A673 (cell line): Measurements from ENCODE around the gene APLN. TPM values are rescaled to one million over a fixed set of nuclear protein-coding genes. Genes with fewer than 3 reads are reported as not detected.

Source experiments
- BruUV-seq: library from RNA; stranded (reverse); fragments of 400-500 nt; replicated peaks from 2 replicates; lab custom pipeline; 2021; lab: Mats Ljungman, UMichigan
- CTCF ChIA-PET: fragments of 300-600 bp; sonication (Branson Sonifier 250); formaldehyde crosslinking; loops from one replicate; lab custom pipeline; 2022; ENCODE audit warnings: antibody characterized with exemption; lab: Charles Lee
- POLR2A ChIA-PET: fragments of 300-600 bp; sonication (Branson Sonifier 250); formaldehyde crosslinking; loops from one replicate; lab custom pipeline; 2022; ENCODE audit warnings: antibody characterized with exemption; ENCODE audit not compliant: low non-redundant PET; lab: Charles Lee
- DNase-seq: peaks from one replicate; pipeline ENCODE4 v3.0.0-alpha.2; 2015; ENCODE audit warnings: low spot score
- H3K27ac ChIP-seq: fragments of 200-600 bp; sonication (generic); 2 replicates; pipeline ENCODE4 v1.5.1; 2016; ENCODE audit warnings: mixed run types, low read depth, mild to moderate bottlenecking, mixed read lengths, antibody characterized with exemption, low read length; ENCODE audit not compliant: poor library complexity, severe bottlenecking
- H3K27me3 ChIP-seq: fragments of 200-600 bp; sonication (generic); replicated peaks from 2 replicates; pipeline ENCODE4 v1.6.1; 2017; ENCODE audit warnings: mixed run types, low read depth, mild to moderate bottlenecking, mixed read lengths, antibody characterized with exemption, low read length; ENCODE audit not compliant: insufficient read depth, poor library complexity
- H3K36me3 ChIP-seq: fragments of 200-600 bp; sonication (generic); 2 replicates; pipeline ENCODE4 v1.6.1; 2016; ENCODE audit warnings: mixed run types, mild to moderate bottlenecking, mixed read lengths, antibody characterized with exemption, low read length; ENCODE audit not compliant: insufficient read depth, poor library complexity, severe bottlenecking
- H3K4me1 ChIP-seq: fragments of 200-600 bp; sonication (generic); 2 replicates; pipeline ENCODE4 v1.6.1; 2017; ENCODE audit warnings: mixed run types, mild to moderate bottlenecking, mixed read lengths, antibody characterized with exemption, low read length; ENCODE audit not compliant: insufficient read depth, poor library complexity, severe bottlenecking
- H3K4me3 ChIP-seq: fragments of 200-600 bp; sonication (generic); 2 replicates; pipeline ENCODE4 v1.5.1; 2016; ENCODE audit warnings: low read depth, mixed run types, mild to moderate bottlenecking, mixed read lengths, low read length; ENCODE audit not compliant: poor library complexity, severe bottlenecking
- H3K9me3 ChIP-seq: fragments of 200-600 bp; sonication (generic); 2 replicates; pipeline ENCODE4 v1.6.1; 2016; ENCODE audit warnings: mixed run types, low read depth, mild to moderate bottlenecking, mixed read lengths, antibody characterized with exemption, low read length; ENCODE audit not compliant: poor library complexity, severe bottlenecking
- EZH2 ChIP-seq: fragments of 200-600 bp; sonication (generic); IDR thresholded peaks from 2 replicates; pipeline ENCODE4 v1.6.1; 2017; ENCODE audit warnings: borderline replicate concordance, low read depth, mild to moderate bottlenecking, mixed read lengths, antibody characterized with exemption, low read length; ENCODE audit not compliant: poor library complexity, severe bottlenecking
- intact Hi-C: fragments of 100-400 bp; cut with micrococcal nuclease; formaldehyde crosslinking; loops from one replicate; pipeline ENCODE4 v1.10.0; 2022; ENCODE audit not compliant: unreplicated experiment
- total RNA-seq: library from RNA; stranded (reverse); gene quantifications from 2 replicates; pipeline ENCODE4 v1.2.3, GENCODE V29; 2021
- TF ChIP-seq, protein P1 (sequence below): fragments of 300-800, 200-600 bp; sonication (generic); conservative IDR thresholded peaks from 2 replicates; pipeline ENCODE4 v1.5.1; 2017; ENCODE audit warnings: low read depth, mild to moderate bottlenecking, antibody characterized with exemption, low read length, moderate library complexity, mixed read lengths

APLN gene
- total RNA-seq, 1 experiment from 2014 or later = 0.34 TPM

DNA sequence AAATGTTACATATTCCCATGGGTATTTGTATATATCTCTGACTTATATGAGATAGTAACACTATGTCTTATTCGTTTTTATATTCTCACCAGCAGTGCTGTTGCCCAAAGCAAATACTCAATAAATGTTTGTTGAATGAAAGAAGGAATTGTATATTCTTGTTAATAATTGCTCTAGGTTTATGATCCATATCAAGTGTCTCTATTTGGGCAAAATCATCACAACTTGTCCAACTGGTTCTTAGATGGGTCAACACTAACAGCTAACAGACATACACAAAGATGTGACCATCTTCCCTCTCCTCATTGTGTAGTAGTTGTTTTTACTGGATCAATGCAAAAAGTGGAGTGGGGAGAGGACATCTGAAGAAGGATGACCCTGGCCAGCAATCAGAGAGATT, 6.6 kb upstream of the APLN start:
- no peak overlapping the region for H3K27ac ChIP-seq
- no peak overlapping the region for H3K4me3 ChIP-seq
- no peaks in the 10 kb centered on the region for H3K27me3 ChIP-seq
- no peaks in the 10 kb centered on the region for H3K4me1 ChIP-seq
- H3K36me3 ChIP-seq = no peaks in the 10 kb centered on the region
- H3K9me3 ChIP-seq = no peaks in the 10 kb centered on the region
- intact Hi-C loops = no loop called here
- ChIA-PET POLR2A (no interaction called here), CTCF (no interaction called here)
- no peak for DNase-seq
- no peak for TF ChIP-seq EZH2
- TF ChIP-seq, protein P1, sequence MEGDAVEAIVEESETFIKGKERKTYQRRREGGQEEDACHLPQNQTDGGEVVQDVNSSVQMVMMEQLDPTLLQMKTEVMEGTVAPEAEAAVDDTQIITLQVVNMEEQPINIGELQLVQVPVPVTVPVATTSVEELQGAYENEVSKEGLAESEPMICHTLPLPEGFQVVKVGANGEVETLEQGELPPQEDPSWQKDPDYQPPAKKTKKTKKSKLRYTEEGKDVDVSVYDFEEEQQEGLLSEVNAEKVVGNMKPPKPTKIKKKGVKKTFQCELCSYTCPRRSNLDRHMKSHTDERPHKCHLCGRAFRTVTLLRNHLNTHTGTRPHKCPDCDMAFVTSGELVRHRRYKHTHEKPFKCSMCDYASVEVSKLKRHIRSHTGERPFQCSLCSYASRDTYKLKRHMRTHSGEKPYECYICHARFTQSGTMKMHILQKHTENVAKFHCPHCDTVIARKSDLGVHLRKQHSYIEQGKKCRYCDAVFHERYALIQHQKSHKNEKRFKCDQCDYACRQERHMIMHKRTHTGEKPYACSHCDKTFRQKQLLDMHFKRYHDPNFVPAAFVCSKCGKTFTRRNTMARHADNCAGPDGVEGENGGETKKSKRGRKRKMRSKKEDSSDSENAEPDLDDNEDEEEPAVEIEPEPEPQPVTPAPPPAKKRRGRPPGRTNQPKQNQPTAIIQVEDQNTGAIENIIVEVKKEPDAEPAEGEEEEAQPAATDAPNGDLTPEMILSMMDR = no peak
- BruUV-seq = no TSS peak

DNA sequence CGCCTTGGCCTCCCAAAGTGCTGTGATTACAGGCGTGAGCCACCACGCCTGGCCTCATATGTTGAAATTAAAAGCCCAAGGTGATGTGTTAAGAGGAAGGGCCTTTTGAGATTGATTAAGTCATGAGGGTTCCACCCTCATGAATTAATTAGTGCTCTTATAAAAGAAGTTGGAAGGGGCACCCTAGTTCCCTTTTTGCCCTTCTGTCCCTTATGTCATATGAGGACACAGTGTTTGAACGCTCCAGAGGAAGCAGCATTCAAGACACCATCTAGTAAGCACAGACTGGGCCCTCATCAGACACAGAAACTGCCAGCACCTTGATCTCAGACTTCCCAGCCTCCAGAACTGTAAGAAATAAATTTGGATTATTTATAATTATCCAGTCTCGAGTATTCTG, 5.1 kb upstream of the APLN start:
- no peaks in the 10 kb centered on the region for H3K36me3 ChIP-seq
- CTCF ChIA-PET = no interaction called here
- H3K9me3 ChIP-seq = no peaks in the 10 kb centered on the region
- POLR2A ChIA-PET = no interaction called here
- intact Hi-C loops = no loop called here
- H3K27me3 ChIP-seq = no peaks in the 10 kb centered on the region
- no TSS peak for BruUV-seq
- no peaks in the 10 kb centered on the region for H3K4me1 ChIP-seq
- no peak overlapping the region for H3K4me3 ChIP-seq
- TF ChIP-seq, protein P1 = no peak
- TF ChIP-seq EZH2 = no peak
- DNase-seq = no peak
- no peak overlapping the region for H3K27ac ChIP-seq

DNA sequence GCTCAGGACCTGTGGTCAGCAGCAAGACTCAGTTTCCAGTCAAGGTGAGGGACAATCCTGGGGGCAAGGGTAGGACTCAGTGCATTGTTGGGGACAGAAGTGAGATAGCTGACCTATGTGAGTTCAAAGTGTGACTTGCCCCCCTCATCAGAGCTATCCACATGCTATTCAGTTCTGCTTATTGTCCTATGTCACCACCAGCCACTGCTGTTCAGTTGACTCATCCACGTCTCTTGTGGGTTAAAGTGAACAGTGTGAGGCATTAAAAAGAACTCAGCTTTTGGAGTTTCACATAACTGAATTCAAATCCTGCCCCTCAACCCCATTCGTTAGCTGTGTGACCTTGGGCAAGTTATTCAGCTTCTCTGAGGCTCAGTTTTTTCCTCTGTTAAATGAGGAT, 4.4 kb upstream of the APLN start:
- BruUV-seq = no TSS peak
- no peak overlapping the region for H3K4me3 ChIP-seq
- no peaks in the 10 kb centered on the region for H3K36me3 ChIP-seq
- DNase-seq = no peak
- TF ChIP-seq, protein P1 = no peak
- no peak for TF ChIP-seq EZH2
- no peaks in the 10 kb centered on the region for H3K9me3 ChIP-seq
- CTCF ChIA-PET = no interaction called here
- no peaks in the 10 kb centered on the region for H3K4me1 ChIP-seq
- POLR2A ChIA-PET = no interaction called here
- H3K27ac ChIP-seq = no peak overlapping the region
- intact Hi-C loops = no loop called here
- H3K27me3 ChIP-seq = no peaks in the 10 kb centered on the region
